NCI-H2196 (cell line): ENCODE measurements around the gene VAMP4.
A peak's percentile ranks its signal among the peaks of the same experiment; 100 is the strongest.

Source experiments
- DNase-seq: peaks from one replicate; lab custom pipeline; 2025; ENCODE audit not compliant: unreplicated experiment; lab: John Stamatoyannopoulos, UW

The VAMP4 gene, protein sequence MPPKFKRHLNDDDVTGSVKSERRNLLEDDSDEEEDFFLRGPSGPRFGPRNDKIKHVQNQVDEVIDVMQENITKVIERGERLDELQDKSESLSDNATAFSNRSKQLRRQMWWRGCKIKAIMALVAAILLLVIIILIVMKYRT

DNA sequence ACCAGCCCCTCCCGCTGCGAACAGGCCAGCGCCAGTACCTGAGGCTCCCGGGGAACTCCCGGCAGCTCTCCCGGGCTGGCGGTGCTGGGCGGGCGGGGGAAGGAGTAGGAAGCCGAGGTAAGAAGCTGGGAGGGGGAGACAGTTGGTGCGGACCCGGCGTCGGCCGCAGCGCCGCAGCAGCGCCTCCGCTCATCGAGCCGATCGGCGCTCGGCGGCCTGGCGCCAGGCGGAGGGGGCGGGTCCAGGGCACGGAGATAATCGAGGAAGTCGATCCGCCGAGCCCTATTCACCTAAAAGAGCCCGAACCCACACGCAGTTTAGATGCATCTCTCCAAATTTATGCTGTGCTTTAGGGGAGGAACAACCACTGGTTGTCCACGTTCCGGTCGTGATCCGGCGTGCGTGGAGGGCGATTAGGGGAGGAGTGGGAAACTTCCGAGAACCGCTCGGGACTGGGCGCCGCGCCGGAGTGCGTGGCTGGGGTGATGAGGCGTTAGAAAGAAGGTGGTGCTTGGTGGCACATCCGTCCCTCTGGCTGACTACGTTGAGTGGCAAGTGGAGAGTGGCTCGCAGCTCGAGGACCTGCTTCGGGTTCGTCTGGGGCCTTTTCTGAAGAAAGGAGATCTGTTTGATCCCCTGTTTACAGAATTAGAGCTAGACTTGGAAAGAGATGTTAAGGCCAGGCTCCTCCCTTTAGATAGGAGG lies at the start of gene VAMP4:
Gene VAMP4 (minus strand): TSS at position 194 of the 705 bp plus-strand sequence. CDS start 3,651 bp downstream, outside the sequence.
- peak; percentile 84 for DNase-seq

DNA sequence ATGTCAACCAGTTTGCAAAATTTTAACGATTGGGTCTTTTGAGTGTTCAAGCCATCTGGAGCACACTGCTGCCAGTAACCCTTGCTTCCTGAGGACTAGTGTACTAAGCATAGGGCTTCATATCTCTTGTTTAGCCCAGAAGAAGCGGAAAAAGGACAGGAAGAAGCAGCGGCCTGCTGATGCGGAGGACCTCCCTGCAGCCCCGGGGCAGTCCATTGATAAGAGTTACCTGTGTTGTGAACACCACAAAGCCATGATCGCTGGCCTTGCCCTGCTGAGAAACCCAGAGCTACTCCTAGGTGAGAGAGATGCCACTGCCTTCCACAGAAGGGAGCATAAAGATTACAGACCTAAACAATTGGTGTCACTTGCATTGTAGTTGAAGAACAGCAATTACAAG lies 48.5 kb upstream of the VAMP4 start:
- DNase-seq = no peak

DNA sequence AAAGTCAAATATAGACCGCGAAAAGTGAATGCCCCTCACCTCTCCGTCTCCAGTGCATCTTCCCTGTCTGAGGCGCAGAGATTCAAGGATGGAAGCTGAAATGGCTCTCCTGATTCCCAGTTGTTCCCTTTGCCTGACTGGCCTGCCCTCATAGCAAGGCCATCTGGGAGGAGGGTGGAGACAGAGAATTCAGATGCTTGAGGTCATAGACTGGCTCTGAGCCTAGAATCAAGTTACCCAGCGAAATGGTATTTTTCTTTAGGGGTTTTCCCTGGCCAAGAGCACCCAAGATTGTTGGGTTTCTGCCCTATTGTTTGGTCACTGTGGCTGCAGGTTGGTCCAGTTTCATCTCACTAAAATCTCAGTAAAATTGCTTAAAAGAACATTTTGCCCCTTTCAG lies 46.8 kb upstream of the VAMP4 start:
- DNase-seq = peak; percentile 53

DNA sequence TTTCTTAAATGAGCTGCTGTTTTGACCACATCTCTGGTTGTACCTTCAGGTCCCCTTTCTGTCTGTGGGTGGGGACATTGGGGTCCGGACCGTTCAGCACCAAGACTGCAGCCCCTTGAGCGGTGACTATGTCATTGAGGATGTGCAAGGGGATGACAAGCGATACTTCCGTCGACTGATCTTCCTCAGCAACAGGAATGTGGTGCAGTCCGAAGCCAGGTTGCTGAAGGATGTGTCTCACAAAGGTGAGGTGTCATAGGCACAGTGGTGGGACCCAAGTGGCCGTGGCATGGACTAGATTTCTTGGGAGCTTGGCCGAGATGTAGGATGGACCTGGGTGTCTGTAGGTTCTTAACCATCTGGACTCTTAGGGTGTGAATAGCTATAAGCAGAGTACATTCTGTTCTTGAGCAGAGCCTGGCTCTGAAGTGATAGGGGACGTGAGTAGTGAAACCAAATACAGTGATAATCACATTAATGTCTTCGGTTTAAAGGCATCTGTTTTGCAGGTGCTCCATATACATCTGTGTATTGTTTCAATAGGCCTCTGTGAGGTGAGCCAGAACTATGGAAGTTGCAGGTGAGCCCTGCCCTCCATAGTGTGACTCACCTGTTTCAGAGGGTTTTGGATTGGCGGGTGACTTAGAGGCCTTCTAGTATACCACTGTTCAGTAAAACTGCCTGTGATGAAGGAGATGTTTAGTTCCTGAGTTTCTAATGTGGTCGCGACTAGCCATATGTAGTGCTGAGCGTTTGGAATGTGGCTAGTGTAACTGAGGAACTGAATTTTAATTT lies 46.0 kb upstream of the VAMP4 start:
- DNase-seq = no peak

DNA sequence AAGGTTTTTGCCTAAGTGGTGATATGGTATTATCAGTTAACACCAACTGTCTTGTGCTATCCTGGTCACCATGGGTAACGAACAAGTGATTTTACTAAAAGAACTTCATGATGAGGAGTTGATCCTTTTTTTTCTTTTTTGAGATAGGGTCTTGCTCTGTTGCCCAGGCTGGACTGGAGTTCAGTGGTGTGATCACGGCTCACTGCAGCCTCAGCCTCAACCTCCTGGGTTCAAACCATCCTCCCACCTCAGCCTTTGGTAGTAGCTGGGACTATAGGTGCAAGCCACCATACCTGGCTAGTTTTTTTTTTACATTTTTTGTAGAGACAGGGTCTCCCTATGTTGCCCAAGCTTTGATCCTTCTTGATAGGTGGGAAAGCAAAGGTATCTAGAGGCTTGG lies 44.7 kb upstream of the VAMP4 start:
- no peak for DNase-seq

DNA sequence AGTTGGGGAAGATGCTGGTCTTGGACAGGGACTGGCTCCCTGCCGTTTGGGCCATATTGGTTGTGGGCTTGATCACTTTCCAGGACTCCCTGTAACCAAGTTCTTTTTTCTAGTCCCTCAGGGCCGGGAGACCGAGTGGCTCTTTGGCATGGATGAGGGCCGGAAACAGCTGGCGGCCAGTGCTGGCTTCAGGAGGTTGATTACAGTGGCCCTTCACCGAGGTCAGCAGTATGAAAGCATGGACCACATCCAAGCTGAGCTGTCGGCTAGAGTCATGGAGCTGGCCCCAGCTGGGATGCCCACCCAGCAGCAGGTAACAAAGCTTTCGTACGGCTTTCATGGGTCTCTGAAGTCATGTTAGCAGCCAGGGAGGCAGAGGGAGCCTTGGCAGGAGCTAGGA lies 43.9 kb upstream of the VAMP4 start:
- no peak for DNase-seq

DNA sequence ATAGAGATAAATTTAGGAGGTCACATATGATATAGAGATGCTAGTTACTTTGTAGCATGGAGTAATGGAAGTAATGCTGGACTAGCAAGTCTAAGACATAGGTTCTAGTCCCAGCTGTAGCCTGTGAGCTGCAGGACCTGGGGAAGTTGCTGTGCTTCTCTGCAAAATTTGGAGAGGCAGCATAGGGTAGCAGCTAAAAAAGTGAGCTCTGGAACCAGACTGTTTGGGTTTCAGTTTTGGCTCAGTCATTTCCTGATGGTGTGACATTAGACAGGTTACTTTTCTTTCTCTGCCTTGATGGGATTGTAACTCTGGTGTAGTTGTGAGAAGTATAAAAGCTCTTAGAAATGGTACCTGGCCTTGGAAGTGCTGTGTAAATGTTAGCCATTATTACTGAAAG lies 42.9 kb upstream of the VAMP4 start:
- no peak for DNase-seq

DNA sequence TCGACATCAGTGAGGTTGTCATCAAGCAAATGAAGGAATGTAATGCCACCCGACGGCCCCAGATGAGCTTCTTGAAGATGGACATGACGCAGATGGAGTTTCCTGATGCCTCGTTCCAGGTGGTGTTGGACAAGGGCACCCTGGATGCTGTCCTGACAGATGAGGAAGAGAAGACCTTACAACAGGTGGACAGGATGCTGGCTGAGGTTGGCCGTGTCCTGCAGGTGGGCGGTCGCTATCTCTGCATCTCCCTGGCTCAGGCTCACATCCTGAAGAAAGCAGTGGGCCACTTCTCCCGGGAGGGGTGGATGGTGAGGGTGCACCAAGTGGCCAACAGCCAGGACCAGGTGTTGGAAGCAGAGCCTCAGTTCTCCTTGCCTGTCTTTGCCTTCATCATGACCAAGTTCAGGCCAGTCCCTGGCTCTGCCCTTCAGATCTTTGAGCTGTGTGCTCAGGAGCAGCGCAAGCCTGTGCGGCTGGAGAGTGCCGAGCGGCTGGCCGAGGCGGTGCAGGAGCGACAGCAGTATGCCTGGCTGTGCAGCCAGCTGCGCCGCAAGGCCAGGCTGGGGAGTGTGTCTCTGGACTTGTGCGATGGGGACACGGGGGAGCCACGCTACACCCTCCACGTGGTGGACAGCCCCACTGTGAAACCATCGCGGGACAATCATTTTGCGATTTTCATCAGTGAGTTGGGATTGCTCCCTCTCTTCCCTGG lies 42.1 kb upstream of the VAMP4 start:
- DNase-seq = no peak

DNA sequence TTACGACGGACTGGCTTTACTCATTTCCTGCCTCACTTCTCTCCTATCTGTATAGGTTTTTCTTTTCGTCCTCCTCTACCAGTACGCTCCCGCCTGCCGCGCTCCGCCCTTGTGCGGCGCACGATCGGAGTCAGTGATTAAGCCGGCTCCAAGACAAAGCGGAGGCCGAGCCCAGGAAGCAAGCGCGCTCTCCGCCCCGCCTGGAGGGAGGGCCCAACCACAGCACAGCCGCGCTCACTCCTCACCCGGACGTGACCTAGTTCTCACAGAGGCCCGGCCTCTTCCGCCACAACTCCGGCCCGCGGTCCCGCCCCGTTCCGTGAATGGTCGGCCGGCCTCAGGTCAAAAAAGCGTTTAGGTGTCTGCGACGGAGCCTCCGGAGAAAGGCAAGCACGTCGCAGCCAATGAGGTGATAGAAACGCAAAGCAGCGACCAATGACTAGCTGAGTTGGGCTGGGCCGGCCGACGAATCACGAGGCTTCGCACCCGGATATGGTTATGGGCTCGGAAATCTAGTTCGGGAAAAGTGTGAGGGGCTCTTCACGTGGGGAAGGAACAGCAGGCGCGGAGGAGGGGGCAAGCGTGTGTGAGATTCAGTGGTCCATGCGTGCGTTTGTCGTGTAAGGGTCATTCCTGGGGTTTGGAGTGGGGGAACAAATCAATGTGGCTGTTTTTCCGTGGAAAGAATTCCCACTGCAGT lies 39.5 kb upstream of the VAMP4 start, which contains the start of gene METTL13:
Gene METTL13 (plus strand): TSS at position 485 of the 700 bp plus-strand sequence. CDS start 308 bp downstream, outside the sequence.
- peak; percentile 98 for DNase-seq

DNA sequence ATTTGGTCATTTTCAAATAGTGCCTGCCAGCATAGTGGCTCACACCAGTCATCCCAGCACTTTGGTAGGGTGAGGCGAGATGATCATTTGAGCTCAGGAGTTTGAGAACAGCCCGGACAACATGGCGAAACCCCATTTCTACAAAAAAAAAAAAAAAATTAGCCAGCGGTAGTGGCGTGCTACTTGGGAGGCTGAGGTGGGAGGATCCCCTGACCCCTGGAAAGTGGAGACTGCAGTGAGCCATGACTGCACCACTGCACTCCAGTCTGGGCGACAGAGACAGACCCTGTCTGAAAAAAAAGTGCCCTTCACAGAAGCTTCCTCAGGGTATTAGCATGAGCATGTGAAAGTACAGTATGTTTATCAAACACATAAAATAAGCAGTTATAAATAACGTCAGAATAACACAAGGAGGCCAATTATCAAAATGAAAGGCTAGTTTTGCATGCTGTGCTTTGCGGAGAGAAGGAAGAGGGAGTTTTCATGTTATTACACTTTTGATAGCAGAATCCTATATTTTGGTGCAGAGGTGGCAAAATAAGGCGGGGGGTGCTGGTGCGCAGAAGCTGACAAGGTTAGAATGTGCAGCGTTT lies 38.8 kb upstream of the VAMP4 start:
- DNase-seq = no peak

DNA sequence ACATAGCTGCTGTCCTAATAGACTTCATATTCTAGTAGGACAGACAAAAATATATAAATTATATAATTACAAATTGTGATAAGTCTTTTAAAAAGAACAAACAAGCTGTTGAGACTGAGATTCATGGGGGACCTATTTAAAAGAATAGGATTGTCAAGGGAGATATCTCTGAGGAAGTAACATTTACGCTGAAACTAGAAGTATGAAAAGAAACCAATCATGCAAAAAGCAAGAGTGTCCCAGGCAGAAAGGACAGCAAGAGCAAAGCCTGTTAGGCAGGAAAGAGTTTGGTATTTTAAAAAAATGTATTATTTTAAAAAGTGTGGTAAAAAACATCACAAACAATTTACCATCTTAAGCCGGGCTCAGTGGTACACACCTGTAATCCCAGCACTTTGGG lies 30.4 kb upstream of the VAMP4 start:
- no peak for DNase-seq

DNA sequence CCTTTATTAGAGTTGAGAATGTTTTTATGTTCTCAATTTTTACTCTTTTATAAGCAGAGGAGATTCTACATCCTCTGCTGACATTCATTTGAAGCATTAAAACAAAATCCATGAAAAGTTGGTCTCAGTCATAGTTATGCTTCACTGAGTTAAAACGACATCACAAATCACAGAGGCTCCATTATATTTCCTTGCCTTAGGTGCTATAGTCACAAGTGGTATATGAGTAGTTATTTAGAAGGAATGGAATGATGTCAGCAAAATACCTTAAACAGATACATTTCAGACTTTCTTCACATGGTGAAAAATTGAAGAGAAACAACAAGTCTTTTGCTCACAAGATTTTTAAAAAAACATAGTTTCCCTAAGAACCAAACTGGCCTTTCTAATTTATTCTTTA lies 27.9 kb upstream of the VAMP4 start:
- no peak for DNase-seq

DNA sequence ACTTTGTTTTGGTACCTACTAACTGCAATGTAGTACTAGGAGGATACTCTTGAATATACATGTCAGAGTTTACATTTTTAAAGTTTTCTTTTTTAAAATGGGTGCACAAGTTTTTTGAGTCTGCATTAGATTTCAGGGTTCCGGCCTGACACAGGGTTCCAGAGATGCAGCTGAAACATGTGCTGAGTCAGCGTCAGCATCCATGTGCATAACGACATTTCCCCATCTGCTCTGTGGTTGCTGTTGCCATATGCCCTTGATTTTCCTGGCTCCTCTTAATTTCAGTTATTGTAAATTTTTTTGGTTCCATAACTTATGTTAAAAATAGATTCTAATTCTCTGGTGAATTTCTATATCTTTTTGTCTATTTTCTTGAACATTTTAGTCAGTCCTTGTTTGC lies 27.3 kb upstream of the VAMP4 start:
- DNase-seq = no peak

DNA sequence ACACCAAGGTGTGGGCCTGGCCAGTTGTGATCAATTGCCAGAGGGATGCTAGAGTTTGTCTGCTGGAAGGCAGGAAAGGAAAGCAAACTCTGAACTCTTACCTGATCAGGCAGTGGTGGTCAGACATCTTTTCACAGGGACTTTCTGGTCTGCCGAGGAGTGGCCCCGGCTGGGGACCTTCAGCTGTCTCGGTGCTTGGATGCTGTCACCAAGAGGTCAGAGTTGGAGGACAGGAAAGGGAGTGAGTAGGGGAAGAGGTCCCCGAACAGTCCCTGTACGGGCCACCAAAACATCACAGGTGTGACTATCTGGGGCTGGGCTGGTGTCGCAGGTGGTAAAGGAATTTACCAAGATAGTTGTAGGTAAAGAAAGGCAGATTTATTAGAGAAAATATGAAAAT lies 21.9 kb upstream of the VAMP4 start:
- DNase-seq = no peak

DNA sequence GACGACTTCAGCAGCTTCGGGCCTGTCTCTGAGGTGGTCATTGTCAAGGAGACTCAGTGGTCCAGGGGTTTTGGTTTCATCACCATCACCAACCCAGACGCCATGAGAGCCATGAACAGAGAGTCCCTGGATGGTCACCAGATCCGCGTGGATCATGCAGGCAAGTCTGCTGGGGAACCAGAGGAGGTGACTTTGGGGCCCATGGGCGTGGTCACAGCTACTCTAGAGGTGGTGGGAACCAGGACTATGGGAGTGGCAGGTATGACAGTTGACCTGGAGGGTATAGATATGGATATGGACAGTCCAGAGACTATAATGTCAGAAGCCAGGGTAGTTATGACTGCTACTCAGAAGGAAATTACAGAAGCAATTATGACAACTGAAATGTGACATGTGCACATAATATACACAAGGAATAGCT lies 20.3 kb upstream of the VAMP4 start:
- DNase-seq = no peak

DNA sequence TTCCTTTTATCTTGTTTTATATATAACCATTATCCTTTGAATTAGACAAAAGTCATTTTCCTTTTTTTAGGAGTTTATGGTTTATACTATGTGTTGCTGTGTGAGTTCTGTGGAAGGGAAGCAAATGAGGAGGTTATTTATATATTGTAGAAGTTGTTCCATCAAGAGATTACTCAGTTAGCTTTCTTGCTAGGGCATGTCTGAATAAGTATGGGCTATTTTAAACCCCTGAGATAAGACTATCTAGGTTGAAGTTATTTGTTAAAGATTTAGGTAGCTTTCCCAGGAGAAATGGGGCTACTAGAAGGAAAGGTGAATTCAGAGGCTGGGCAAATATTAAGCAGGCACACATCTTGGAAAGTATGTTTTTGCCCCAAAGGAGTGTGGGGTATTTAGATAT lies 16.1 kb upstream of the VAMP4 start:
- no peak for DNase-seq

DNA sequence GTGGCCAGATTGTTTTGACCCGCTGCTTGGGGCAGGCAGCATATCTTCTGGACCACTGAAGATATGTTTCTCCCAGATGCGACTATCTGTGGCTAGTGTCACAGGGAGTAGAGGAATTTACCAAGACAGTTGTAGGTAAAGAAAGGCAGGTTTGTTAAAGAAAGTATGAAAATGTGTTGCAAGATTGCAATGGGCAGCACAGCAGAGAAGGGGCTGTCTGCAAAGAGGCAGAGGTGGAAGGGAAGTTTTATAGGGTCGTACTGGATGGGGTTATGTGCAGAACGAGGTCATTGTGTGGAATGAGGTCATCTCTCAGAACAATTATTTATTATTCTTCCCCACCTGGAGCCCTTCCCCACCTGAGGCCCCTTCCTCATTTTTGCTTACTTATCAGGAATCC lies 15.0 kb upstream of the VAMP4 start:
- DNase-seq = no peak

DNA sequence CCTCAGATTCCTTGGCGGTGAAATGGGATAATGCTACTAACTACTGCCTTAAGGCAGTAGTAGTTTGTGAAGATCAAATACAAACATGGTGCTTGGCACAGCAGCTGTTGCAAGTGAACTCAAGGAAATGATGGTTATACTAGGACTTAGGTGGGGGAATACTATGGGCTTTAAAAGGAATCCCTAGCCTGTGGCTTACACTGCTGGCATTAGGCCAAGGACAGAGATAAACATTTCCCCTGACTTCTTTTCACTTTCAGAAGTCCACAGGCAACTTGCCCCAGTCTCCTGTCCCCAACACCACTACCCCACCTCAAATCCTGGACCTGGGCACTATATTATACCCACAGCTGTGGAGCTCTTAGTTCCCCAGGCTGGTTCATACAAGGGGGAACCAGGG lies 13.1 kb upstream of the VAMP4 start:
- no peak for DNase-seq

DNA sequence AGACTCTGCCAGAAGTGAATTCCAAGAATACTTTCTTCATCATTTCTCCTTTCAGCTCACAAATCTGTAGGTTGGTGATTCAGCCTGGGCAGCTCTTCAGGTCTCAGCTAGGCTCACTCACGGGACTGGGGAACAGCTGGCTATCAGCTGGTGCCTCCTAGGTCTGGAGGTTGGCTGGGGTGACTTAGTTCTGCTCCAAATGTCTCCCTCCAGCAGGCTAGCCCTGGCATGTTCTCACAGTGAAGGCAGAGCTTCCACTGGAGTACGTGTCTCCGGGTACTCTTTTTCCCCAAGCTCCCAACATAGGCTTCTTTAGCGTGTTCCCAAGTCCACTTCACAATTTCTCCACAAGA lies 12.5 kb upstream of the VAMP4 start:
- DNase-seq = no peak

DNA sequence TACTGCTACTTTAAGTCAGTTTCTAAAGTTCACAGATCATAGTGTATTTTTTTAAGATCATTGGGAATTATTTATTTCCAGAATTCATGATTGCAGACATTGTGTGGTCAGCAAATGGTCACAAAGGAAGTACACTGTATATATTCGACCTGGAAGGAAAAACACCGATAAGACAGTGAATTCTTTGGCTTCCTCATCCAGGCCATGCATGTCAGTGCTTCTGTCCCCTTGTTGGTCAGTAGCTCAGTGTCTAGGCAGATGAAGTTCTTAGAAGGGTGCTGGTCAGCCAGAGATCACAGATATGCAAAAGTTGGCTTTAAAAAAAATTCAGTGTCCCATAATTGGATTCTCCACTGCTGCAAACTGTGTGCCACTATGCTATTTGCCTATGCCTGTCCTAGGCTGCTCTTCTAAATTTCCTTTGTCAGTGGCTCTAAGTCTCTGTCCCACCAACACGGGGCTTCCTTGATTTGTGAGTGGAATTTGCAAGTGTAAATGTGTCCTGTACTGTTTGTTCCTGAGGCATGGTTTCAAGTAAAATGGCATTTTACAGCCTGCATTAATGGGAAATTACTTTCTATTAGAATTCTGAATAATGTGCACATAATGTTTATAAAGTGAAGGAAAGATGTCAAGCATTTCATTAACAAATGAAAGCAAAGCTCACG lies 12.0 kb upstream of the VAMP4 start:
- no peak for DNase-seq
